Measurements from ENCODE around the gene KLK8.

GRCh38 chr19:50974702-50975556, 26.5 kb downstream of the KLK8 start:
- TF ChIP-seq, protein P1, sequence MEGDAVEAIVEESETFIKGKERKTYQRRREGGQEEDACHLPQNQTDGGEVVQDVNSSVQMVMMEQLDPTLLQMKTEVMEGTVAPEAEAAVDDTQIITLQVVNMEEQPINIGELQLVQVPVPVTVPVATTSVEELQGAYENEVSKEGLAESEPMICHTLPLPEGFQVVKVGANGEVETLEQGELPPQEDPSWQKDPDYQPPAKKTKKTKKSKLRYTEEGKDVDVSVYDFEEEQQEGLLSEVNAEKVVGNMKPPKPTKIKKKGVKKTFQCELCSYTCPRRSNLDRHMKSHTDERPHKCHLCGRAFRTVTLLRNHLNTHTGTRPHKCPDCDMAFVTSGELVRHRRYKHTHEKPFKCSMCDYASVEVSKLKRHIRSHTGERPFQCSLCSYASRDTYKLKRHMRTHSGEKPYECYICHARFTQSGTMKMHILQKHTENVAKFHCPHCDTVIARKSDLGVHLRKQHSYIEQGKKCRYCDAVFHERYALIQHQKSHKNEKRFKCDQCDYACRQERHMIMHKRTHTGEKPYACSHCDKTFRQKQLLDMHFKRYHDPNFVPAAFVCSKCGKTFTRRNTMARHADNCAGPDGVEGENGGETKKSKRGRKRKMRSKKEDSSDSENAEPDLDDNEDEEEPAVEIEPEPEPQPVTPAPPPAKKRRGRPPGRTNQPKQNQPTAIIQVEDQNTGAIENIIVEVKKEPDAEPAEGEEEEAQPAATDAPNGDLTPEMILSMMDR (IDR thresholded peaks at IDR 0.05; ENCODE audit: borderline replicate concordance, extremely low read depth, low read length, poor library complexity, severe bottlenecking) = no peak
- TF ChIP-seq EZH2 (IDR thresholded peaks at IDR 0.05; ENCODE audit: borderline replicate concordance, low read depth, low read length, severe bottlenecking) = no peak
